SU-DHL-6 (cell line): ENCODE results near the gene CRYGD.

Experiments used
- H2AFZ ChIP-seq: fragments of 200-600 bp; sonication (generic); 2 replicates; pipeline ENCODE4 v1.6.1; 2014; ENCODE audit warnings: low read depth, mild to moderate bottlenecking, moderate library complexity, mixed read lengths, antibody characterized with exemption, low read length; ENCODE audit not compliant: severe bottlenecking
- H3F3A ChIP-seq: fragments of 200-600 bp; shearing (Covaris generic); 2 replicates; pipeline ENCODE4 v1.6.0; 2016; ENCODE audit warnings: antibody characterized with exemption, mild to moderate bottlenecking; ENCODE audit not compliant: insufficient read depth
- H3K27ac ChIP-seq: fragments of 200-600 bp; sonication (generic); 2 replicates; pipeline ENCODE4 v1.5.1; 2016; ENCODE audit warnings: low read depth, mild to moderate bottlenecking, low read length, moderate library complexity, mixed read lengths
- H3K27me3 ChIP-seq: fragments of 200-600 bp; sonication (generic), shearing (Covaris generic); 2 replicates; pipeline ENCODE4 v1.6.0; 2014; ENCODE audit warnings: mild to moderate bottlenecking, low read length
- H3K36me3 ChIP-seq: fragments of 200-600 bp; sonication (generic); 2 replicates; pipeline ENCODE4 v1.6.1; 2014; ENCODE audit warnings: mild to moderate bottlenecking, low read length, mixed read lengths
- H3K4me2 ChIP-seq: fragments of 300-600, 200-600 bp; shearing (Covaris generic), sonication (generic); 2 replicates; pipeline ENCODE4 v1.6.0; 2014; ENCODE audit warnings: low read length, low read depth, mild to moderate bottlenecking; ENCODE audit not compliant: poor library complexity, severe bottlenecking
- H3K4me3 ChIP-seq: fragments of 200-600 bp; sonication (generic); 2 replicates; pipeline ENCODE4 v1.5.1; 2014; ENCODE audit warnings: antibody characterized with exemption, low read length, mild to moderate bottlenecking, mixed read lengths; ENCODE audit not compliant: insufficient read depth, poor library complexity, severe bottlenecking
- H3K79me2 ChIP-seq: fragments of 200-600 bp; sonication (generic); 2 replicates; pipeline ENCODE4 v1.6.1; 2014; ENCODE audit warnings: mild to moderate bottlenecking, low read length, moderate library complexity; ENCODE audit not compliant: insufficient read depth
- H3K9ac ChIP-seq: fragments of 200-600 bp; sonication (generic); 2 replicates; pipeline ENCODE4 v1.7.0; 2014; ENCODE audit warnings: mild to moderate bottlenecking, low read length
- H3K9me2 ChIP-seq: fragments of 200-600 bp; sonication (generic); replicated peaks from 2 replicates; pipeline ENCODE4 v1.6.1; 2014; ENCODE audit warnings: low read length; ENCODE audit not compliant: insufficient read depth
- H3K9me3 ChIP-seq: fragments of 200-600 bp; sonication (generic); 2 replicates; pipeline ENCODE4 v1.6.1; 2014; ENCODE audit warnings: low read length, mixed read lengths; ENCODE audit not compliant: insufficient read depth
- H4K20me1 ChIP-seq: fragments of 200-600 bp; sonication (generic); 2 replicates; pipeline ENCODE4 v1.6.1; 2014; ENCODE audit warnings: low read depth, mild to moderate bottlenecking, antibody characterized with exemption, low read length, moderate library complexity, mixed read lengths
- CTCF ChIP-seq: fragments of 200-600 bp; sonication (generic); IDR thresholded peaks from one replicate; pipeline ENCODE4 v1.5.1; 2017; ENCODE audit warnings: antibody characterized with exemption, mild to moderate bottlenecking, low read length, moderate library complexity; ENCODE audit not compliant: insufficient read depth, poor library complexity, severe bottlenecking
- EZH2phosphoT487 ChIP-seq: fragments of 200-600 bp; sonication (generic), shearing (Covaris generic); conservative IDR thresholded peaks from 2 replicates; pipeline ENCODE4 v1.6.1; 2018; ENCODE audit warnings: mild to moderate bottlenecking, antibody characterized with exemption, low read length, moderate library complexity, mixed read lengths

Gene CRYGD

GRCh38 chr2:208134928-208135586 lies 10.7 kb upstream of the CRYGD start:
- no peak overlapping the region for H3K9ac ChIP-seq
- H3K4me3 ChIP-seq = no peak overlapping the region
- H3F3A ChIP-seq = no peaks in the 10 kb centered on the region
- H3K79me2 ChIP-seq = no peaks in the 10 kb centered on the region
- H4K20me1 ChIP-seq = no peaks in the 10 kb centered on the region
- no peak overlapping the region for H3K27ac ChIP-seq
- H3K9me3 ChIP-seq = no peaks in the 10 kb centered on the region
- no peaks in the 10 kb centered on the region for H3K27me3 ChIP-seq
- TF ChIP-seq CTCF (no peak), EZH2phosphoT487 (no peak)
- no peaks in the 10 kb centered on the region for H3K9me2 ChIP-seq
- H3K36me3 ChIP-seq = no peaks in the 10 kb centered on the region
- H2AFZ ChIP-seq = no peak overlapping the region
- no peak overlapping the region for H3K4me2 ChIP-seq

GRCh38 chr2:208130712-208131110 lies 6.4 kb upstream of the CRYGD start:
- Histone ChIP-seq H3K9ac (no peak overlapping the region), H4K20me1 (no peaks in the 10 kb centered on the region), H3K27ac (no peak overlapping the region)

GRCh38 chr2:208129744-208130711 lies 5.7 kb upstream of the CRYGD start, which contains the start of gene CRYGC:
CRYGC (minus strand) TSS chr2:208129828; CDS start chr2:208129792, 36 bp downstream.
- Histone ChIP-seq H3F3A (no peaks in the 10 kb centered on the region), H3K36me3 (no peaks in the 10 kb centered on the region), H4K20me1 (no peaks in the 10 kb centered on the region), H3K27ac (no peak within 1 kb of the TSS), H3K4me2 (no peak within 1 kb of the TSS), H3K79me2 (no peaks in the 10 kb centered on the region), H3K4me3 (no peak within 1 kb of the TSS), H3K9me3 (no peaks in the 10 kb centered on the region), H3K9me2 (no peaks in the 10 kb centered on the region), H2AFZ (no peak within 1 kb of the TSS), H3K9ac (no peak within 1 kb of the TSS), H3K27me3 (no peaks in the 10 kb centered on the region)
- no peak for TF ChIP-seq CTCF
- no peak for TF ChIP-seq EZH2phosphoT487

More at GRCh38 chr2:208130712-208131110, 6.4 kb upstream of the CRYGD start:
- no peaks in the 10 kb centered on the region for H3F3A ChIP-seq
- TF ChIP-seq EZH2phosphoT487 (no peak), CTCF (no peak)
- no peak overlapping the region for H3K4me3 ChIP-seq
- no peak overlapping the region for H3K4me2 ChIP-seq
- H3K9me3 ChIP-seq = no peaks in the 10 kb centered on the region
- no peak overlapping the region for H2AFZ ChIP-seq
- no peaks in the 10 kb centered on the region for H3K27me3 ChIP-seq
- no peaks in the 10 kb centered on the region for H3K36me3 ChIP-seq
- H3K9me2 ChIP-seq = no peaks in the 10 kb centered on the region
- H3K79me2 ChIP-seq = no peaks in the 10 kb centered on the region
